BE2C (cell line): ENCODE data around the gene C1QTNF3.

Experiments
- DNase-seq: peaks from one replicate; pipeline ENCODE4 v3.0.0-alpha.2; 2020
- H3K27me3 ChIP-seq: fragments of 250-450 bp; sonication (Bioruptor Pico); 2 replicates; pipeline ENCODE4 v1.5.1; 2020; ENCODE audit warnings: mild to moderate bottlenecking
- H3K36me3 ChIP-seq: fragments of 250-450 bp; sonication (Bioruptor Pico); 2 replicates; pipeline ENCODE4 v1.5.1; 2020; ENCODE audit warnings: mild to moderate bottlenecking
- H3K4me1 ChIP-seq: fragments of 250-450 bp; sonication (Bioruptor Pico); 2 replicates; pipeline ENCODE4 v1.5.1; 2020
- H3K4me3 ChIP-seq: 2 replicates; pipeline ENCODE4 v1.5.1; 2011; ENCODE audit warnings: low read depth, low read length
- H3K9me3 ChIP-seq: fragments of 250-450 bp; sonication (Bioruptor Pico); 2 replicates; pipeline ENCODE4 v1.5.1; 2020
- CTCF ChIP-seq: IDR thresholded peaks from 2 replicates; pipeline ENCODE4 v1.5.1; 2012; ENCODE audit warnings: mild to moderate bottlenecking, low read depth, low read length

C1QTNF3 gene

GRCh38 chr5:34003941-34004340 is 39.1 kb downstream of the C1QTNF3 start:
- TF ChIP-seq CTCF = no peak

GRCh38 chr5:34002629-34003328 is 40.2 kb downstream of the C1QTNF3 start:
- H3K4me3 ChIP-seq = no peak overlapping the region
- H3K27me3 ChIP-seq = no peaks in the 10 kb centered on the region
- no peaks in the 10 kb centered on the region for H3K4me1 ChIP-seq
- H3K9me3 ChIP-seq = no peaks in the 10 kb centered on the region
- DNase-seq = no peak
- no peak for TF ChIP-seq CTCF
- no peaks in the 10 kb centered on the region; the same call in 1 of the 2 replicates for H3K36me3 ChIP-seq

More at GRCh38 chr5:34003941-34004340, 39.1 kb downstream of the C1QTNF3 start:
- no peaks in the 10 kb centered on the region for H3K4me1 ChIP-seq
- DNase-seq = no peak
- H3K36me3 ChIP-seq = no peaks in the 10 kb centered on the region
- H3K9me3 ChIP-seq = no peaks in the 10 kb centered on the region
- no peaks in the 10 kb centered on the region for H3K27me3 ChIP-seq
- H3K4me3 ChIP-seq = no peak overlapping the region

GRCh38 chr5:34001241-34001841 is 41.7 kb downstream of the C1QTNF3 start:
- TF ChIP-seq CTCF = no peak
- Histone ChIP-seq H3K36me3 (no peaks in the 10 kb centered on the region; the same call in 1 of the 2 replicates), H3K27me3 (no peaks in the 10 kb centered on the region), H3K4me3 (no peak overlapping the region), H3K9me3 (no peaks in the 10 kb centered on the region), H3K4me1 (no peaks in the 10 kb centered on the region)
- no peak for DNase-seq

- H3K9me3 ChIP-seq = no peaks in the 10 kb centered on the region
- H3K4me1 ChIP-seq = no peaks in the 10 kb centered on the region
- no peaks in the 10 kb centered on the region; the same call in 1 of the 2 replicates for H3K36me3 ChIP-seq
- no peaks in the 10 kb centered on the region for H3K27me3 ChIP-seq
- TF ChIP-seq CTCF = no peak
- no peak for DNase-seq
- H3K4me3 ChIP-seq = no peak overlapping the region
Observed at GRCh38 chr5:33999978-34000377, 43.0 kb downstream of the C1QTNF3 start.

- peak; percentile 63 for DNase-seq
- Histone ChIP-seq H3K9me3 (no peaks in the 10 kb centered on the region), H3K4me1 (no peaks in the 10 kb centered on the region), H3K4me3 (no peak overlapping the region), H3K36me3 (no peaks in the 10 kb centered on the region; the same call in 1 of the 2 replicates), H3K27me3 (no peaks in the 10 kb centered on the region)
- peak; percentile 86 for TF ChIP-seq CTCF
Observed at GRCh38 chr5:33997331-33997983, 45.6 kb downstream of the C1QTNF3 start.

GRCh38 chr5:33995865-33996264 is 47.1 kb downstream of the C1QTNF3 start:
- H3K9me3 ChIP-seq = no peaks in the 10 kb centered on the region
- no peaks in the 10 kb centered on the region for H3K27me3 ChIP-seq
- no peaks in the 10 kb centered on the region; the same call in 1 of the 2 replicates for H3K36me3 ChIP-seq
- no peak overlapping the region for H3K4me3 ChIP-seq
- no peaks in the 10 kb centered on the region for H3K4me1 ChIP-seq
- TF ChIP-seq CTCF = no peak
- DNase-seq = no peak
